GM21367 (cell line): ENCODE data around the gene COBLL1.
"Not testable (repeated sequence)": the region's sequence is repeated elsewhere in the genome, so short reads cannot be mapped to it uniquely, and the experiment has no call there.

Source experiments
- ATAC-seq: cut with Tn5 transposase; IDR thresholded peaks from one replicate; pipeline ENCODE4 v1.9.1; 2021; ENCODE audit not compliant: unreplicated experiment

The COBLL1 gene

GRCh38 chr2:164841719-164842623 lies at the start of gene COBLL1:
Gene COBLL1, minus strand, starts transcription at chr2:164841823. Its CDS starts 627 bp downstream, at chr2:164841196.
- ATAC-seq, result peak; percentile 70

- ATAC-seq, result no peak
These were observed 48.9 kb upstream of the COBLL1 start for GRCh38 chr2:164890544-164890943.

GRCh38 chr2:164888592-164888991 lies 47.0 kb upstream of the COBLL1 start:
- no peak for ATAC-seq

GRCh38 chr2:164887434-164888144 lies 46.0 kb upstream of the COBLL1 start:
- no peak for ATAC-seq

GRCh38 chr2:164882276-164882675 lies 40.7 kb upstream of the COBLL1 start:
- ATAC-seq, result no peak

- no peak for ATAC-seq
These were observed 39.9 kb upstream of the COBLL1 start for GRCh38 chr2:164881524-164881923.

GRCh38 chr2:164879901-164880535 lies 38.4 kb upstream of the COBLL1 start:
- no peak for ATAC-seq

- no peak for ATAC-seq
These were observed 36.3 kb upstream of the COBLL1 start for GRCh38 chr2:164877927-164878326.

GRCh38 chr2:164877169-164877568 lies 35.5 kb upstream of the COBLL1 start:
- ATAC-seq, result no peak

- ATAC-seq, result no peak
These were observed 33.9 kb upstream of the COBLL1 start for GRCh38 chr2:164875334-164876205.

GRCh38 chr2:164873210-164873908 lies 31.7 kb upstream of the COBLL1 start:
- ATAC-seq, result no peak

- no peak for ATAC-seq
These were observed 29.8 kb upstream of the COBLL1 start for GRCh38 chr2:164871404-164871803.

GRCh38 chr2:164869420-164869772 lies 27.8 kb upstream of the COBLL1 start:
- ATAC-seq, result no peak

GRCh38 chr2:164868563-164869419 lies 27.2 kb upstream of the COBLL1 start:
- no peak for ATAC-seq

GRCh38 chr2:164867779-164868397 lies 26.3 kb upstream of the COBLL1 start:
- ATAC-seq, result no peak

GRCh38 chr2:164866381-164866780 lies 24.8 kb upstream of the COBLL1 start:
- not testable (repeated sequence) for ATAC-seq

- ATAC-seq, result no peak
These were observed 19.0 kb upstream of the COBLL1 start for GRCh38 chr2:164860694-164861042.

- not testable (repeated sequence) for ATAC-seq
These were observed 18.5 kb upstream of the COBLL1 start for GRCh38 chr2:164859906-164860693.
